Peyer's patch (tissue), 4 donors: Measurements from ENCODE around the gene STARD9. TPM values are rescaled to one million over a fixed set of nuclear protein-coding genes. Genes with fewer than 3 reads are reported as not detected.
"Not testable (repeated sequence)": the region's sequence is repeated elsewhere in the genome, so short reads cannot be mapped to it uniquely, and the experiment has no call there.

Source experiments
- DNase-seq, 3 donors: peaks; one replicate each; pipeline ENCODE4 v3.0.0-alpha.2; 2017 to 2019
- H3K27ac ChIP-seq, 4 donors: fragments of 200-600 bp; sonication (generic); one replicate each; pipeline ENCODE4 v1.5.1; 2016 to 2019
- H3K27me3 ChIP-seq, 2 donors: fragments of 200-600 bp; sonication (generic); one replicate each; pipeline ENCODE4 v1.5.1; 2019
- H3K36me3 ChIP-seq, 3 donors: fragments of 200-600 bp; sonication (generic); one replicate each; pipeline ENCODE4 v1.5.1; 2016 to 2019
- H3K4me1 ChIP-seq, 4 donors: fragments of 200-600 bp; sonication (generic); one replicate each; pipeline ENCODE4 v1.5.1; 2016 to 2019
- H3K4me3 ChIP-seq, 4 donors: fragments of 200-600 bp; sonication (generic); 1 replicate in 3 of 4; 2 replicates in 1 of 4; pipeline ENCODE4 v1.5.1; 2016 to 2019; ENCODE audit warnings: mild to moderate bottlenecking in 1 of 4
- H3K9me3 ChIP-seq, 4 donors: fragments of 200-600 bp; sonication (generic); one replicate each; pipeline ENCODE4 v1.5.1; 2016 to 2019; ENCODE audit warnings: mild to moderate bottlenecking in 1 of 4
- POLR2A ChIP-seq, 2 donors: fragments of 450-650 bp; IDR thresholded peaks; one replicate each; pipeline ENCODE4 v1.5.1; 2017; ENCODE audit warnings: antibody characterized with exemption in 2 of 2, mild to moderate bottlenecking in 2 of 2, moderate library complexity in 2 of 2
- total RNA-seq, 4 donors: library from RNA; depleted of rRNA; stranded (reverse); fragments of >200 nt; gene quantifications; one replicate each; pipeline ENCODE4 v1.1.0, GENCODE V29; 2016
- TF ChIP-seq, protein P1 (sequence below), 6 experiments: fragments of 450-650 bp in 4 of 6; fragments of 200-600 bp in 2 of 6; sonication (generic) in 1 of 6; IDR thresholded peaks; one replicate each; pipeline ENCODE4 v1.5.1; 2017 to 2019; ENCODE audit warnings: antibody characterized with exemption in 6 of 6, mild to moderate bottlenecking in 3 of 6, moderate library complexity in 1 of 6

STARD9 gene
- total RNA-seq, 4 donors from 2014 or later = 4.2 to 153 (median 20.4) TPM

DNA sequence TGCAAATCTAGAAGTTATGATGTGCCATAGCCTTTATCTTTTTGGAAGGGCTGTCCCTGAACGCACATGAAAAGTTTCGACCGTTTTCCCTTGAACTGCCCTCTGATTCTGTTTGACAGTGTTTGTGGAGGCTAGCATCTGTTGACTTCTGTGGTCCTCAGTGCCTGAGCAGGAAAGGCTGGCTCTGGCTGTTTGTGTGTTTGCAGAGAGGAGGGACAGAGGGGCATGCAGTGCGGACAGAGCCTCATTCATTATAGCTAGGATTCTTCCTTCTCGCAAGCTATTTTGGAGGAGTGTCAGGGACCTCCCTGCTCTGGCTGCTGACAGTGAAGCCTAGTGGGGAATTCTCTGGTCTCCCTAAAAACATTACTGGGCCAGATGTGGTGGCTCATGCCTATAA is 97.0 kb downstream of the STARD9 start:
- Histone ChIP-seq H3K27me3 (no peaks in the 10 kb centered on the region), H3K4me1 (no peaks in the 10 kb centered on the region), H3K9me3 (no peaks in the 10 kb centered on the region), H3K27ac (no peak overlapping the region), H3K4me3 (no peak overlapping the region), H3K36me3 (peaks cover 0 to 26% (median 0%) of the 10 kb centered on the region in 3 donors)
- no peak for DNase-seq
- no peak for TF ChIP-seq POLR2A (IDR thresholded peaks at IDR 0.05)
- TF ChIP-seq, protein P1, sequence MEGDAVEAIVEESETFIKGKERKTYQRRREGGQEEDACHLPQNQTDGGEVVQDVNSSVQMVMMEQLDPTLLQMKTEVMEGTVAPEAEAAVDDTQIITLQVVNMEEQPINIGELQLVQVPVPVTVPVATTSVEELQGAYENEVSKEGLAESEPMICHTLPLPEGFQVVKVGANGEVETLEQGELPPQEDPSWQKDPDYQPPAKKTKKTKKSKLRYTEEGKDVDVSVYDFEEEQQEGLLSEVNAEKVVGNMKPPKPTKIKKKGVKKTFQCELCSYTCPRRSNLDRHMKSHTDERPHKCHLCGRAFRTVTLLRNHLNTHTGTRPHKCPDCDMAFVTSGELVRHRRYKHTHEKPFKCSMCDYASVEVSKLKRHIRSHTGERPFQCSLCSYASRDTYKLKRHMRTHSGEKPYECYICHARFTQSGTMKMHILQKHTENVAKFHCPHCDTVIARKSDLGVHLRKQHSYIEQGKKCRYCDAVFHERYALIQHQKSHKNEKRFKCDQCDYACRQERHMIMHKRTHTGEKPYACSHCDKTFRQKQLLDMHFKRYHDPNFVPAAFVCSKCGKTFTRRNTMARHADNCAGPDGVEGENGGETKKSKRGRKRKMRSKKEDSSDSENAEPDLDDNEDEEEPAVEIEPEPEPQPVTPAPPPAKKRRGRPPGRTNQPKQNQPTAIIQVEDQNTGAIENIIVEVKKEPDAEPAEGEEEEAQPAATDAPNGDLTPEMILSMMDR (IDR thresholded peaks at IDR 0.05) = no peak

DNA sequence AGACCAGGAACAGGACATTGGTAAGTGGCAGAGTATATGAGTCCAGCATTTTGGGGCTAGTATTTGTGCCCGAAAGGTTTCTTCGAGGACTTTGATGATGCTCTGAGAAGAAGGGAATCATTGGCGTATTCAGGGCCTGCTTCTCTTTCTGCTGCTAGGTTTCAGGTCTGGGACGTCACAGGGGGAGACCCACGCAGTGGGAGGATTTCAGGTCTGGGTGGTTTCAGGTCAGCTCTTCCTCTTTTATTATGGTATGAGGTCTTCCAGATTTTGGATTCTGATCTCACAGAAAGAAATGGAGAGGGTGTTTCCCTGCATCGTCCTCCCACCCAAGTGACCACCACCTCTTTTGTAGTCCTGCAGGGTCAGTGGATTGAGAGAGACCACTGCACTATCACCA is 99.1 kb downstream of the STARD9 start:
- Histone ChIP-seq H3K36me3 (peaks cover 0 to 28% (median 0%) of the 10 kb centered on the region in 3 donors), H3K27me3 (no peaks in the 10 kb centered on the region)

DNA sequence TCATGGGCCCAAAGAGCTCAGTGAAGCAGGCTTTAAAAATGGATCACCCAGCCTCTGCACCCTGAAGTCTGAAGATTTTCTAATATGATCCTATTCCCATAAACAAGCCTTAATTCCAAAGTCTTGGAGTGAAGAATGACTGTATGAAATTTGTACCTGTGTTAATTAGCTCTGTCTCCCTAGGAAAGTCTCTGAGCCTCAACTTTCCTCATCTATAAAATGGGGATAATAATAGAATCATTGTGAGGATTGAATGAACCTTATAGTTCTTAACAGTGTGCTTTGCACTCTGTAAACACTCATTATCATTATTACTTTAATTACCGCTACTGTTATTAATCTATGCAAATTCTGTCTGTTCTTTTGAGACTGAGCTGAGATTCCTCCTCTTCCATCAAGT is 99.6 kb downstream of the STARD9 start:
- TF ChIP-seq, protein P1 (IDR thresholded peaks at IDR 0.05) = no peak
- TF ChIP-seq POLR2A (IDR thresholded peaks at IDR 0.05) = no peak
- H3K4me3 ChIP-seq = no peak overlapping the region
- H3K36me3 ChIP-seq = peaks cover 0 to 25% (median 0%) of the 10 kb centered on the region in 3 donors

More for the DNA sequence above, 99.1 kb downstream of the STARD9 start:
- H3K9me3 ChIP-seq = no peaks in the 10 kb centered on the region
- no peak for DNase-seq
- no peaks in the 10 kb centered on the region for H3K4me1 ChIP-seq
- no peak overlapping the region for H3K27ac ChIP-seq
- no peak overlapping the region for H3K4me3 ChIP-seq
- TF ChIP-seq, protein P1 (IDR thresholded peaks at IDR 0.05) = no peak
- TF ChIP-seq POLR2A (IDR thresholded peaks at IDR 0.05) = no peak

DNA sequence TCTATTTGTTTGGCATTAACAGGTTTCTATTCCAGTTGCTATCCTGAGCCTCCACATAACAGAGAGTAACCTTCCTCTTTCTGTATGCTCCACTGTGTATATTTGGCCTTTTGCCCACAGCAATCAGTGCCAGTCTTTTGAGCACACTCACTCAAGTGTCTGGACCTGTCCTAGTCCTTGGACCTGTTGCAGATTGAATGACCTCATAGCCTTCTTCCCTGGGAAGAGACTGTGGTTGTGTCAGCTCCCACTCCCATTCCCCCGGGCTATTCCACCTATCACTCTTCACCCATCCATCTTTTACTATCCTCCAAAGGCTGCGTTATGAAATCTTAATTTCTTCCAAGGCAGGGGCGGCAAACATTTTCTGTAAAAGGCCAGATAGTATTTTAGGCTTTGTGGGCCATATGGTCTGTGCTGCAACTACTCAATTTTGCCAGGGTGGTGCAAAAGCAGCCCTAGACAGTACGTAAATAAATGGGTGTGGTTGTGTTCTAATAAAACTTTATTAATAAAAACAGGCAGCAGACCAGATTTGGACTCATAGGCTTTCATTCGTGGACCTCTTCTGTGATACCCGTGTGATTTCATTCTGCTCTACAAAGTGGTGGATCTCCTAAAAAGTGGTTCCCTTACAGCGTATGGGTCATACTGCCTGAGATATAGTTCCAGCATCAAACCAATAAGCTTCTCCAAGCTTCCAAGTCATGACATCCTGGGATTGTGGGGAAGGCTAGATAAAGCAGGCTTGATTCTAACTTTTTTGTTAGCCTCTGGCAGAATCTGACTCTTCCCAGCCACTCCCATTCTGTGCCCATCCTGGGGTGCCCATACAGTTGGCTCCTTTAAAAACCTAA is 104.1 kb downstream of the STARD9 start:
- H3K36me3 ChIP-seq = peaks cover 0 to 46% (median 0%) of the 10 kb centered on the region in 3 donors
- TF ChIP-seq, protein P1 (IDR thresholded peaks at IDR 0.05) = no peak
- TF ChIP-seq POLR2A (IDR thresholded peaks at IDR 0.05) = no peak
- H3K27me3 ChIP-seq = no peaks in the 10 kb centered on the region
- no peaks in the 10 kb centered on the region for H3K4me1 ChIP-seq
- no peak overlapping the region for H3K4me3 ChIP-seq
- DNase-seq = no peak
- no peaks in the 10 kb centered on the region for H3K9me3 ChIP-seq
- no peak overlapping the region for H3K27ac ChIP-seq

More for the DNA sequence above, 99.6 kb downstream of the STARD9 start:
- no peak for DNase-seq
- no peaks in the 10 kb centered on the region for H3K4me1 ChIP-seq
- H3K9me3 ChIP-seq = no peaks in the 10 kb centered on the region
- H3K27me3 ChIP-seq = no peaks in the 10 kb centered on the region
- H3K27ac ChIP-seq = no peak overlapping the region

DNA sequence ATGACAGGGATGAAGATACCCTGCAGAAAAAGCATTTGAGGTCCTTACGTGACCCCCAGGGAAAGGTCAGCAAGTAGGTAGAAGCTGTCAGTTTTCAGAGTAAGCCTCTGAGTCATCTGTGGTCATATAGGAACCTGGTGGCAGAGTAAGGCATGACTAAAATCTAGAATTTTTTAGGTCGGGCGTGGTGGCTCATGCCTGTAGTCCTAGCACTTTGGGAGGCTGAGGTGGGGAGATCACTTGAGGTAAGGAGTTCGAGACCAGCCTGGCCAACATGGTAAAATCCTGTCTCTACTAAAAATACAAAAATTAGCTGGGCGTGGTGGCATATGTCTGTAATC is 104.7 kb downstream of the STARD9 start:
- H3K4me3 ChIP-seq, H3K9me3 ChIP-seq, H3K4me1 ChIP-seq, H3K27me3 ChIP-seq, H3K27ac ChIP-seq, DNase-seq: not testable (repeated sequence)
- H3K36me3 ChIP-seq = peaks cover 0 to 48% (median 0%) of the 10 kb centered on the region in 3 donors

DNA sequence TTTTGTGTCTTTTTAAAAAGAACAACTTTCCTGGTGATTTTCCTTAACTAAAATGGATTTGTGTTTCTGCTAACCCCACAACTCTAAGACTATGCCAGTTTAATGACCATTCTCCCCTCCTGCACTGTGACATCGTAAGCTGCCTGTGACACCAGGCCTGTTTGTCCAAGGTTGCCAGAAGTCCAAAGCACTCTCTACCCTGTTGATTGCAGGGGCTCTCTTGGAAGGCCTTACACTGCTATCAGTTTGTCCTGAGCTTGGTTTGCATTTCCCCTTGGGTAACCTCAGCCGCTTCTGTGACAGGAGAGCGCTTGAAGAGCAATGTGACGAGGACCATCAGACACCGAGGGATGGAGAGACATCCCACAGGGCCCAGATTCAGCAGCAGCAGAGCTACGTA is 105.7 kb downstream of the STARD9 start:
- no peaks in the 10 kb centered on the region for H3K9me3 ChIP-seq
- H3K27me3 ChIP-seq = no peaks in the 10 kb centered on the region
- H3K36me3 ChIP-seq = peaks cover 0 to 42% (median 0%) of the 10 kb centered on the region in 3 donors
- no peaks in the 10 kb centered on the region for H3K4me1 ChIP-seq
- no peak overlapping the region for H3K27ac ChIP-seq
- TF ChIP-seq, protein P1 (IDR thresholded peaks at IDR 0.05) = no peak
- TF ChIP-seq POLR2A (IDR thresholded peaks at IDR 0.05) = no peak
- no peak for DNase-seq
- no peak overlapping the region for H3K4me3 ChIP-seq
